Liver (tissue), 9 donors: ENCODE measurements around the gene ZSWIM8. TPM values are rescaled to one million over a fixed set of nuclear protein-coding genes. Genes with fewer than 3 reads are reported as not detected.

Experiments
- DNase-seq: peaks from one replicate; pipeline ENCODE4 v3.0.0-alpha.2; 2017; ENCODE audit warnings: low spot score
- H3K27ac ChIP-seq, 2 donors: one replicate each; pipeline ENCODE4 v1.7.0; 2013; ENCODE audit warnings: inconsistent platforms in 2 of 2, low read length in 2 of 2, control low read depth in 1 of 2, low read depth in 1 of 2, mild to moderate bottlenecking in 1 of 2
- H3K27me3 ChIP-seq, 4 donors: one replicate each; pipeline versions ENCODE4 v1.6.1 to v1.7.0; 2013; ENCODE audit warnings: low read length in 3 of 4, inconsistent platforms in 1 of 4, mild to moderate bottlenecking in 1 of 4, moderate library complexity in 1 of 4; ENCODE audit not compliant: control insufficient read depth in 4 of 4, insufficient read depth in 4 of 4
- H3K36me3 ChIP-seq, 4 donors: one replicate each; pipeline versions ENCODE4 v1.6.1 to v1.7.0; 2013; ENCODE audit warnings: low read length in 3 of 4, mild to moderate bottlenecking in 3 of 4, low read depth in 1 of 4, moderate library complexity in 1 of 4; ENCODE audit not compliant: control insufficient read depth in 4 of 4, insufficient read depth in 3 of 4
- H3K4me1 ChIP-seq, 4 donors: one replicate each; pipeline versions ENCODE4 v1.6.1 to v1.7.0; 2013; ENCODE audit warnings: low read length in 3 of 4, mild to moderate bottlenecking in 3 of 4, moderate library complexity in 1 of 4; ENCODE audit not compliant: control insufficient read depth in 4 of 4, insufficient read depth in 4 of 4
- H3K4me3 ChIP-seq, 3 donors: one replicate each; pipeline versions ENCODE4 v1.6.1 to v1.7.0; 2013; ENCODE audit warnings: low read length in 3 of 3, control low read depth in 1 of 3, low read depth in 1 of 3, mild to moderate bottlenecking in 1 of 3
- H3K9ac ChIP-seq, 2 donors: one replicate each; pipeline ENCODE4 v1.7.0; 2013; ENCODE audit warnings: low read length in 2 of 2, mild to moderate bottlenecking in 2 of 2, moderate library complexity in 2 of 2, control low read depth in 1 of 2, low read depth in 1 of 2
- H3K9me3 ChIP-seq, 4 donors: one replicate each; pipeline versions ENCODE4 v1.6.1 to v1.7.0; 2013; ENCODE audit warnings: low read length in 3 of 4; ENCODE audit not compliant: control insufficient read depth in 4 of 4
- ATF3 ChIP-seq: IDR thresholded peaks from 2 replicates; pipeline ENCODE4 v1.6.1; 2016; ENCODE audit warnings: antibody characterized with exemption
- CTCF ChIP-seq: fragments of 150-350 bp; IDR thresholded peaks from 2 replicates; pipeline ENCODE4 v1.5.1; 2017; ENCODE audit warnings: improper control_type of control experiment, low read depth, low read length; ENCODE audit not compliant: missing input control
- EGR1 ChIP-seq, 2 donors: IDR thresholded peaks; 2 replicates each; pipeline ENCODE4 v1.6.1; 2016 to 2018; ENCODE audit warnings: antibody characterized with exemption in 2 of 2, low read depth in 2 of 2
- FOXA1 ChIP-seq: IDR thresholded peaks from 2 replicates; pipeline ENCODE4 v1.6.1; 2016; ENCODE audit warnings: antibody characterized with exemption
- FOXA2 ChIP-seq: IDR thresholded peaks from 2 replicates; pipeline ENCODE4 v1.6.1; 2016; ENCODE audit warnings: antibody characterized with exemption
- GABPA ChIP-seq, 2 donors: IDR thresholded peaks in 1 of 2; conservative IDR thresholded peaks in 1 of 2; 2 replicates each; pipeline ENCODE4 v1.6.1; 2016; ENCODE audit warnings: antibody characterized with exemption in 2 of 2, mild to moderate bottlenecking in 1 of 2, moderate library complexity in 1 of 2
- HNF4A ChIP-seq, 2 donors: conservative IDR thresholded peaks; 2 replicates each; pipeline ENCODE4 v1.6.1; 2016; ENCODE audit warnings: antibody characterized with exemption in 2 of 2, mild to moderate bottlenecking in 2 of 2
- HNF4G ChIP-seq: IDR thresholded peaks from 2 replicates; pipeline ENCODE4 v1.6.1; 2016; ENCODE audit warnings: antibody characterized with exemption
- JUND ChIP-seq, 2 donors: IDR thresholded peaks; 2 replicates each; pipeline ENCODE4 v1.6.1; 2016; ENCODE audit warnings: antibody characterized with exemption in 2 of 2
- MAX ChIP-seq: IDR thresholded peaks from 2 replicates; pipeline ENCODE4 v1.6.1; 2016; ENCODE audit warnings: antibody characterized with exemption
- NR2F2 ChIP-seq: IDR thresholded peaks from 2 replicates; pipeline ENCODE4 v1.6.1; 2016; ENCODE audit warnings: antibody characterized with exemption
- RAD21 ChIP-seq, 2 donors: IDR thresholded peaks; 2 replicates each; pipeline ENCODE4 v1.6.1; 2016; ENCODE audit warnings: antibody characterized with exemption in 2 of 2, mild to moderate bottlenecking in 2 of 2
- REST ChIP-seq: IDR thresholded peaks from 2 replicates; pipeline ENCODE4 v1.6.1; 2016; ENCODE audit warnings: antibody characterized with exemption, mild to moderate bottlenecking
- RXRA ChIP-seq, 2 donors: IDR thresholded peaks; 2 replicates each; pipeline ENCODE4 v1.6.1; 2017 to 2018; ENCODE audit warnings: antibody characterized with exemption in 2 of 2, mild to moderate bottlenecking in 1 of 2
- SP1 ChIP-seq: IDR thresholded peaks from 2 replicates; pipeline ENCODE4 v1.6.1; 2018; ENCODE audit warnings: antibody characterized with exemption, mild to moderate bottlenecking
- TAF1 ChIP-seq: conservative IDR thresholded peaks from 2 replicates; pipeline ENCODE4 v1.6.1; 2016; ENCODE audit warnings: antibody characterized with exemption, mild to moderate bottlenecking
- YY1 ChIP-seq: IDR thresholded peaks from 2 replicates; pipeline ENCODE4 v1.6.1; 2016; ENCODE audit warnings: antibody characterized with exemption, mild to moderate bottlenecking
- ZBTB33 ChIP-seq: IDR thresholded peaks from 2 replicates; pipeline ENCODE4 v1.6.1; 2016; ENCODE audit warnings: antibody characterized with exemption
- WGBS: extraction: QIAGEN DNeasy Blood & Tissue Kit; methylation state at CpG from one replicate; pipeline ENCODE4 v1.1.7; 2013; 5-methylcytosine and 5-hydroxymethylcytosine counted together
- polyA plus RNA-seq, 2 donors: library from polyadenylated mRNA; stranded (reverse) in 1 of 2; unstranded in 1 of 2; fragments of 200-250 nt in 1 of 2; fragments of >200 nt in 1 of 2; fragmentation: Nextera tagmentation in 1 of 2; extraction: Ambion mirVana in 1 of 2; gene quantifications; one replicate each; pipeline versions ENCODE4 v1.2.1 to v1.2.3, GENCODE V29; 2013 to 2015
- total RNA-seq, 2 donors: library from RNA; depleted of rRNA; stranded (reverse); fragments of >200 nt; gene quantifications; one replicate each; pipeline ENCODE4 v1.2.3, GENCODE V29; 2014
- donor health status: healthy.
- donor health status: healthy.
- donor health status: healthy.
- donor health status: healthy.
- donor health status: healthy.

The ZSWIM8 gene
- total and polyA plus RNA-seq, 4 donors: 33.3 to 66.2 (median 44.4) TPM

GRCh38 chr10:73840403-73841060 is 55.1 kb downstream of the ZSWIM8 start:
- 78% methylated on average over 13 of the region's 13 CpGs for WGBS
- Histone ChIP-seq H3K4me1 (peaks cover 18 to 61% (median 42%) of the 10 kb centered on the region in 4 donors), H3K27me3 (no peaks in the 10 kb centered on the region), H3K9me3 (no peaks in the 10 kb centered on the region), H3K36me3 (peaks cover 0 to 6% (median 2%) of the 10 kb centered on the region in 4 donors), H3K27ac (peak overlapping the region; percentile 20 to 29), H3K4me3 (no peak overlapping the region), H3K9ac (no peak overlapping the region)
- TF ChIP-seq FOXA2 (peak; percentile 47), MAX (peak; percentile 75), HNF4A (conservative IDR thresholded peaks at IDR 0.05) (peak; percentile 97 to 98), CTCF (no peak), ZBTB33 (peak; percentile 45), RAD21 (IDR thresholded peaks at IDR 0.05) (peak; percentile 45 to 62), SP1 (peak; percentile 95), NR2F2 (peak; percentile 64), EGR1 (IDR thresholded peaks at IDR 0.05; ENCODE audit: low read depth in 2 of 2) (peak in 1 of 2 donors; percentile 38), JUND (IDR thresholded peaks at IDR 0.05) (peak; percentile 78 to 85), RXRA (IDR thresholded peaks at IDR 0.05) (peak; percentile 98), FOXA1 (peak; percentile 15), YY1 (peak; percentile 77), HNF4G (peak; percentile 93), TAF1 (no peak), ATF3 (peak; percentile 40), GABPA (IDR thresholded peaks at IDR 0.05 in 1 of 2, conservative IDR thresholded peaks at IDR 0.05 in 1 of 2) (peak in 1 of 2 donors; percentile 69), REST (peak; percentile 55)
- no peak for DNase-seq
